Activated T-cell treated with anti-CD3 and anti-CD28 coated beads, Interleukin-2, amount 50 U/mL, for 72 hours (primary cell): ENCODE data around the gene HBZ. TPM values are rescaled to one million over a fixed set of nuclear protein-coding genes. Genes with fewer than 3 reads are reported as not detected.
"Not testable (repeated sequence)": the region's sequence is repeated elsewhere in the genome, so short reads cannot be mapped to it uniquely, and the experiment has no call there.

Source experiments
- ATAC-seq, 2 donors: fragments of 150-1000 bp; cut with Tn5 transposase; replicated peaks in 1 of 2; 2 replicates each; pipeline ENCODE4 v1.10.0; 2021; ENCODE audit warnings: moderate library complexity in 2 of 2, mild to moderate bottlenecking in 1 of 2
- DNase-seq, 2 donors: peaks; one replicate each; pipeline ENCODE4 v3.0.0; 2021 to 2022; ENCODE audit warnings: mixed read lengths in 1 of 2
- H3K27ac Mint-ChIP-seq: one replicate; pipeline ENCODE4 v1.8.0; 2022; ENCODE audit warnings: mild to moderate bottlenecking, moderate library complexity, mixed read lengths
- H3K27me3 Mint-ChIP-seq: one replicate; pipeline ENCODE4 v1.8.0; 2022; ENCODE audit warnings: low read depth, mixed read lengths
- H3K36me3 Mint-ChIP-seq, 2 donors: one replicate each; pipeline ENCODE4 v1.8.0; 2022; ENCODE audit warnings: mixed read lengths in 2 of 2, mild to moderate bottlenecking in 1 of 2; ENCODE audit not compliant: insufficient read depth in 2 of 2
- H3K4me1 Mint-ChIP-seq: one replicate; pipeline ENCODE4 v1.8.0; 2022; ENCODE audit warnings: low read depth, mixed read lengths
- H3K4me3 Mint-ChIP-seq, 2 donors: one replicate each; pipeline ENCODE4 v1.8.0; 2022; ENCODE audit warnings: mild to moderate bottlenecking in 2 of 2, mixed read lengths in 2 of 2, moderate library complexity in 2 of 2
- H3K9me3 Mint-ChIP-seq, 2 donors: one replicate each; pipeline ENCODE4 v1.8.0; 2022; ENCODE audit warnings: mixed read lengths in 2 of 2
- total RNA-seq, 2 donors: library from RNA; stranded (reverse); gene quantifications; one replicate each; pipeline ENCODE4 v1.2.3, GENCODE V29; 2022

Gene HBZ
- total RNA-seq, 2 donors from 2014 or later, result not detected

DNA sequence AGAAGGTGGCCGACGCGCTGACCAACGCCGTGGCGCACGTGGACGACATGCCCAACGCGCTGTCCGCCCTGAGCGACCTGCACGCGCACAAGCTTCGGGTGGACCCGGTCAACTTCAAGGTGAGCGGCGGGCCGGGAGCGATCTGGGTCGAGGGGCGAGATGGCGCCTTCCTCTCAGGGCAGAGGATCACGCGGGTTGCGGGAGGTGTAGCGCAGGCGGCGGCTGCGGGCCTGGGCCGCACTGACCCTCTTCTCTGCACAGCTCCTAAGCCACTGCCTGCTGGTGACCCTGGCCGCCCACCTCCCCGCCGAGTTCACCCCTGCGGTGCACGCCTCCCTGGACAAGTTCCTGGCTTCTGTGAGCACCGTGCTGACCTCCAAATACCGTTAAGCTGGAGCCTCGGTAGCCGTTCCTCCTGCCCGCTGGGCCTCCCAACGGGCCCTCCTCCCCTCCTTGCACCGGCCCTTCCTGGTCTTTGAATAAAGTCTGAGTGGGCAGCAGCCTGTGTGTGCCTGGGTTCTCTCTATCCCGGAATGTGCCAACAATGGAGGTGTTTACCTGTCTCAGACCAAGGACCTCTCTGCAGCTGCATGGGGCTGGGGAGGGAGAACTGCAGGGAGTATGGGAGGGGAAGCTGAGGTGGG lies 20.9 kb downstream of the HBZ start:
- ATAC-seq, H3K36me3 Mint-ChIP-seq, H3K9me3 Mint-ChIP-seq, DNase-seq, H3K27ac Mint-ChIP-seq, H3K4me1 Mint-ChIP-seq: not testable (repeated sequence)
- Mint-ChIP-seq H3K27me3 (peaks cover 74% of the 10 kb centered on the region), H3K4me3 (peak overlapping the region; percentile 38 to 73)

DNA sequence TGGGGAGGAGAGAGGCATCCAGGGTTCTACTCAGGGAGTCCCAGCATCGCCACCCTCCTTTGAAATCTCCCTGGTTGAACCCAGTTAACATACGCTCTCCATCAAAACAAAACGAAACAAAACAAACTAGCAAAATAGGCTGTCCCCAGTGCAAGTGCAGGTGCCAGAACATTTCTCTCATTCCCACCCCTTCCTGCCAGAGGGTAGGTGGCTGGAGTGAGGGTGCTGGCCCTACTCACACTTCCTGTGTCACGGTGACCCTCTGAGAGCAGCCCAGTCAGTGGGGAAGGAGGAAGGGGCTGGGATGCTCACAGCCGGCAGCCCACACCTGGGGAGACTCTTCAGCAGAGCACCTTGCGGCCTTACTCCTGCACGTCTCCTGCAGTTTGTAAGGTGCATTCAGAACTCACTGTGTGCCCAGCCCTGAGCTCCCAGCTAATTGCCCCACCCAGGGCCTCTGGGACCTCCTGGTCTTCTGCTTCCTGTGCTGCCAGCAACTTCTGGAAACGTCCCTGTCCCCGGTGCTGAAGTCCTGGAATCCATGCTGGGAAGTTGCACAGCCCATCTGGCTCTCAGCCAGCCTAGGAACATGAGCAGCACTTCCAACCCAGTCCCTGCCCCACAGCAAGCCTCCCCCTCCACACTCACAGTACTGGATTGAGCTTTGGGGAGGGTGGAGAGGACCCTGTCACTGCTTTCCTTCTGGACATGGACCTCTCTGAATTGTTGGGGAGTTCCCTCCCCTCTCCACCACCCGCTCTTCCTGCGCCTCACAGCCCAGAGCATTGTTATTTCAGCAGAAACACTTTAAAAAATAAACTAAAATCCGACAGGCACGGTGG lies 21.7 kb downstream of the HBZ start:
- H3K4me3 Mint-ChIP-seq, result peak overlapping the region in 1 of 2 donors; percentile 8
- ATAC-seq, H3K9me3 Mint-ChIP-seq, H3K36me3 Mint-ChIP-seq, H3K27ac Mint-ChIP-seq, DNase-seq, H3K4me1 Mint-ChIP-seq: not testable (repeated sequence)
- peaks cover 73% of the 10 kb centered on the region for H3K27me3 Mint-ChIP-seq

DNA sequence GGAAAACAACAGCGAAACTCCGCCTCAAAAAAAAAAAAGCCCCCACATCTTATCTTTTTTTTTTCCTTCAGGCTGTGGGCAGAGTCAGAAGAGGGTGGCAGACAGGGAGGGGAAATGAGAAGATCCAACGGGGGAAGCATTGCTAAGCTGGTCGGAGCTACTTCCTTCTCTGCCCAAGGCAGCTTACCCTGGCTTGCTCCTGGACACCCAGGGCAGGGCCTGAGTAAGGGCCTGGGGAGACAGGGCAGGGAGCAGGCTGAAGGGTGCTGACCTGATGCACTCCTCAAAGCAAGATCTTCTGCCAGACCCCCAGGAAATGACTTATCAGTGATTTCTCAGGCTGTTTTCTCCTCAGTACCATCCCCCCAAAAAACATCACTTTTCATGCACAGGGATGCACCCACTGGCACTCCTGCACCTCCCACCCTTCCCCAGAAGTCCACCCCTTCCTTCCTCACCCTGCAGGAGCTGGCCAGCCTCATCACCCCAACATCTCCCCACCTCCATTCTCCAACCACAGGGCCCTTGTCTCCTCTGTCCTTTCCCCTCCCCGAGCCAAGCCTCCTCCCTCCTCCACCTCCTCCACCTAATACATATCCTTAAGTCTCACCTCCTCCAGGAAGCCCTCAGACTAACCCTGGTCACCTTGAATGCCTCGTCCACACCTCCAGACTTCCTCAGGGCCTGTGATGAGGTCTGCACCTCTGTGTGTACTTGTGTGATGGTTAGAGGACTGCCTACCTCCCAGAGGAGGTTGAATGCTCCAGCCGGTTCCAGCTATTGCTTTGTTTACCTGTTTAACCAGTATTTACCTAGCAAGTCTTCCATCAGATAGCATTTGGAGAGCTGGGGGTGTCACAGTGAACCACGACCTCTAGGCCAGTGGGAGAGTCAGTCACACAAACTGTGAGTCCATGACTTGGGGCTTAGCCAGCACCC lies 22.8 kb downstream of the HBZ start:
- H3K27me3 Mint-ChIP-seq, result peaks cover 66% of the 10 kb centered on the region
- peaks cover 6% of the 10 kb centered on the region for H3K4me1 Mint-ChIP-seq
- ATAC-seq (no peak), DNase-seq (no peak)
- H3K36me3 Mint-ChIP-seq, result no peaks in the 10 kb centered on the region
- peak overlapping the region in 1 of 2 donors; percentile 12 for H3K4me3 Mint-ChIP-seq
- no peak overlapping the region for H3K27ac Mint-ChIP-seq
- no peaks in the 10 kb centered on the region for H3K9me3 Mint-ChIP-seq

DNA sequence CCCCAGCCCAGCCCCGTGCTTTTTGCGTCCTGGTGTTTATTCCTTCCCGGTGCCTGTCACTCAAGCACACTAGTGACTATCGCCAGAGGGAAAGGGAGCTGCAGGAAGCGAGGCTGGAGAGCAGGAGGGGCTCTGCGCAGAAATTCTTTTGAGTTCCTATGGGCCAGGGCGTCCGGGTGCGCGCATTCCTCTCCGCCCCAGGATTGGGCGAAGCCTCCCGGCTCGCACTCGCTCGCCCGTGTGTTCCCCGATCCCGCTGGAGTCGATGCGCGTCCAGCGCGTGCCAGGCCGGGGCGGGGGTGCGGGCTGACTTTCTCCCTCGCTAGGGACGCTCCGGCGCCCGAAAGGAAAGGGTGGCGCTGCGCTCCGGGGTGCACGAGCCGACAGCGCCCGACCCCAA lies 23.6 kb downstream of the HBZ start:
- peak in 1 of 2 donors; percentile 1 for ATAC-seq
- not testable (repeated sequence) for H3K4me1 Mint-ChIP-seq, DNase-seq, H3K27ac Mint-ChIP-seq, H3K9me3 Mint-ChIP-seq, H3K36me3 Mint-ChIP-seq
- Mint-ChIP-seq H3K4me3 (peak overlapping the region in 1 of 2 donors; percentile 54), H3K27me3 (peaks cover 58% of the 10 kb centered on the region)

DNA sequence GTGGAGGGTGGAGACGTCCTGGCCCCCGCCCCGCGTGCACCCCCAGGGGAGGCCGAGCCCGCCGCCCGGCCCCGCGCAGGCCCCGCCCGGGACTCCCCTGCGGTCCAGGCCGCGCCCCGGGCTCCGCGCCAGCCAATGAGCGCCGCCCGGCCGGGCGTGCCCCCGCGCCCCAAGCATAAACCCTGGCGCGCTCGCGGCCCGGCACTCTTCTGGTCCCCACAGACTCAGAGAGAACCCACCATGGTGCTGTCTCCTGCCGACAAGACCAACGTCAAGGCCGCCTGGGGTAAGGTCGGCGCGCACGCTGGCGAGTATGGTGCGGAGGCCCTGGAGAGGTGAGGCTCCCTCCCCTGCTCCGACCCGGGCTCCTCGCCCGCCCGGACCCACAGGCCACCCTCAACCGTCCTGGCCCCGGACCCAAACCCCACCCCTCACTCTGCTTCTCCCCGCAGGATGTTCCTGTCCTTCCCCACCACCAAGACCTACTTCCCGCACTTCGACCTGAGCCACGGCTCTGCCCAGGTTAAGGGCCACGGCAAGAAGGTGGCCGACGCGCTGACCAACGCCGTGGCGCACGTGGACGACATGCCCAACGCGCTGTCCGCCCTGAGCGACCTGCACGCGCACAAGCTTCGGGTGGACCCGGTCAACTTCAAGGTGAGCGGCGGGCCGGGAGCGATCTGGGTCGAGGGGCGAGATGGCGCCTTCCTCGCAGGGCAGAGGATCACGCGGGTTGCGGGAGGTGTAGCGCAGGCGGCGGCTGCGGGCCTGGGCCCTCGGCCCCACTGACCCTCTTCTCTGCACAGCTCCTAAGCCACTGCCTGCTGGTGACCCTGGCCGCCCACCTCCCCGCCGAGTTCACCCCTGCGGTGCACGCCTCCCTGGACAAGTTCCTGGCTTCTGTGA lies 24.3 kb downstream of the HBZ start, which contains the start of gene HBA1:
Gene HBA1 (plus strand): TSS at position 204 of the 906 bp plus-strand sequence. CDS start 37 bp downstream, at position 241.
- DNase-seq, H3K36me3 Mint-ChIP-seq, H3K4me1 Mint-ChIP-seq, H3K27ac Mint-ChIP-seq, H3K9me3 Mint-ChIP-seq: not testable (repeated sequence)
- peak; percentile 56 to 58 for ATAC-seq
- Mint-ChIP-seq H3K4me3 (peak within 1 kb of the TSS in 1 of 2 donors; percentile 54), H3K27me3 (peaks cover 53% of the 10 kb centered on the region)

DNA sequence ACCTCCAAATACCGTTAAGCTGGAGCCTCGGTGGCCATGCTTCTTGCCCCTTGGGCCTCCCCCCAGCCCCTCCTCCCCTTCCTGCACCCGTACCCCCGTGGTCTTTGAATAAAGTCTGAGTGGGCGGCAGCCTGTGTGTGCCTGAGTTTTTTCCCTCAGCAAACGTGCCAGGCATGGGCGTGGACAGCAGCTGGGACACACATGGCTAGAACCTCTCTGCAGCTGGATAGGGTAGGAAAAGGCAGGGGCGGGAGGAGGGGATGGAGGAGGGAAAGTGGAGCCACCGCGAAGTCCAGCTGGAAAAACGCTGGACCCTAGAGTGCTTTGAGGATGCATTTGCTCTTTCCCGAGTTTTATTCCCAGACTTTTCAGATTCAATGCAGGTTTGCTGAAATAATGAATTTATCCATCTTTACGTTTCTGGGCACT lies 25.0 kb downstream of the HBZ start:
- Mint-ChIP-seq H3K4me3 (peak overlapping the region; percentile 32 to 52), H3K4me1 (no peaks in the 10 kb centered on the region), H3K27me3 (peaks cover 50% of the 10 kb centered on the region), H3K36me3 (no peaks in the 10 kb centered on the region), H3K9me3 (no peaks in the 10 kb centered on the region), H3K27ac (no peak overlapping the region)
- DNase-seq (no peak), ATAC-seq (no peak)

DNA sequence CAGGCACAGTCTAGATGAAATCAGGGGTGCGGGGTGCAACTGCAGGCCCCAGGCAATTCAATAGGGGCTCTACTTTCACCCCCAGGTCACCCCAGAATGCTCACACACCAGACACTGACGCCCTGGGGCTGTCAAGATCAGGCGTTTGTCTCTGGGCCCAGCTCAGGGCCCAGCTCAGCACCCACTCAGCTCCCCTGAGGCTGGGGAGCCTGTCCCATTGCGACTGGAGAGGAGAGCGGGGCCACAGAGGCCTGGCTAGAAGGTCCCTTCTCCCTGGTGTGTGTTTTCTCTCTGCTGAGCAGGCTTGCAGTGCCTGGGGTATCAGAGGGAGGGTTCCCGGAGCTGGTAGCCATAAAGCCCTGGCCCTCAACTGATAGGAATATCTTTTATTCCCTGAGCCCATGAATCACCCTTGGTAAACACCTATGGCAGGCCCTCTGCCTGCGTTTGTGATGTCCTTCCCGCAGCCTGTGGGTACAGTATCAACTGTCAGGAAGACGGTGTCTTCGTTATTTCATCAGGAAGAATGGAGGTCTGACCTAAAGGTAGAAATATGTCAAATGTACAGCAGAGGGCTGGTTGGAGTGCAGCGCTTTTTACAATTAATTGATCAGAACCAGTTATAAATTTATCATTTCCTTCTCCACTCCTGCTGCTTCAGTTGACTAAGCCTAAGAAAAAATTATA lies 25.7 kb downstream of the HBZ start:
- H3K9me3 Mint-ChIP-seq, result no peaks in the 10 kb centered on the region
- no peaks in the 10 kb centered on the region for H3K4me1 Mint-ChIP-seq
- peaks cover 49% of the 10 kb centered on the region for H3K27me3 Mint-ChIP-seq
- DNase-seq (no peak), ATAC-seq (no peak)
- peak overlapping the region; percentile 32 to 52 for H3K4me3 Mint-ChIP-seq
- H3K36me3 Mint-ChIP-seq, result no peaks in the 10 kb centered on the region
- H3K27ac Mint-ChIP-seq, result no peak overlapping the region

DNA sequence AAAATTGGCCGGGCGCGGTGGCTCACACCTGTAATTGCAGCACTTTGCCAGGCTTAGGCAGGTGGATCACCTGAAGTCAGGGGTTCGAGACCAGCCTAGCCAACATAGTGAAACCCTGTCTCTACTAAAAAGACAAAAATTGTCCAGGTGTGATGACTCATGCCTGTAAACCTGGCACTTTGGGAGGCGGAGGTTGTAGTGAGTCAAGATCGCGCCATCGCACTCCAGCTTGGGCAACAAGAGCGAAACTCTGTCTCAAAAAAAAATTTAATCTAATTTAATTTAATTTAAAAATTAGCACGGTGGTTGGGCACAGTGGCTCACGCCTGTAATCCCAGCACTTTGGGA lies 26.2 kb downstream of the HBZ start:
- no peaks in the 10 kb centered on the region for H3K4me1 Mint-ChIP-seq
- H3K9me3 Mint-ChIP-seq, result no peaks in the 10 kb centered on the region
- DNase-seq (no peak), ATAC-seq (no peak)
- H3K36me3 Mint-ChIP-seq, result no peaks in the 10 kb centered on the region
- peaks cover 44% of the 10 kb centered on the region for H3K27me3 Mint-ChIP-seq
- H3K27ac Mint-ChIP-seq, result no peak overlapping the region
- H3K4me3 Mint-ChIP-seq, result no peak overlapping the region

DNA sequence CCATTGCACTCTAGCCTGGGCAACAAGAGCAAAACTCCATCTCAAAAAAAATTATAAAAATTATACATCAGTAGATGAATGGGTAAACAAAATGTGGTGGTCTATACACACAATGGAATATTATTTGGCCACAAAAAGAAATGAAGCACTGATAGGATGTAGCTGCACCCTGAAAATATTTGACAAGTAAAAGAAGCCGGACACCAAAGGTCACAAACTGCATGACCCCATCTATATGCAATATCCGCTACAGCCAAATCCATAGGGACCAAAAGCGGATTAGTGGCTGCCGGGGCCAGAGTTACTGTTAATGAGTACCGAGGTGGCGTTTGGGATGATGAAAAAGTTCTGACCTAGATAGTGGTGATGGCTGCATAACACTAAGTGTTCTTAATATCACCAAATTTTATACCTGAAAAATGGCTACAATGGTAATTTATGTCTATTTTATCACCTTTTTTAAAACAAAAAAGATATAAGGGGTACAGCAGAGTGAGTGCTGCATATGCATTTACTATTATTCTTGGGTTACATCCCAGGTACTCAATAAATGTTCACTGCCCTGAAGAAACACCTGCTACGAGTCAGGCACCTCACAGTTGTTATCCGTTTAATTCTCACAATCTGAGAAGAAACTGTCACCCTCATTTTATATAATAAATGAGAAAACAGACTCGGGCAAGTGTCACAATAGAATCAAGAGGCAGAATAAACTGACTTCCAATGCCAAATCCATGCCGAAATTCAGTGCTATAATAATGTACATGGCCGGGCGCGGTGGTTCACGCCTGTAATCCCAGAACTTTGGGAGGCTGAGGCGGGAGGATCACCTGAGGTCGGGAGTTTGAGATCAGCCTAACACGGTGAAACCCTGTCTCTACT lies 27.0 kb downstream of the HBZ start:
- no peaks in the 10 kb centered on the region for H3K36me3 Mint-ChIP-seq
- no peaks in the 10 kb centered on the region for H3K9me3 Mint-ChIP-seq
- peaks cover 36% of the 10 kb centered on the region for H3K27me3 Mint-ChIP-seq
- DNase-seq (no peak), ATAC-seq (no peak)
- H3K4me1 Mint-ChIP-seq, result no peaks in the 10 kb centered on the region
- no peak overlapping the region for H3K27ac Mint-ChIP-seq
- peak overlapping the region; percentile 59 to 67 for H3K4me3 Mint-ChIP-seq

DNA sequence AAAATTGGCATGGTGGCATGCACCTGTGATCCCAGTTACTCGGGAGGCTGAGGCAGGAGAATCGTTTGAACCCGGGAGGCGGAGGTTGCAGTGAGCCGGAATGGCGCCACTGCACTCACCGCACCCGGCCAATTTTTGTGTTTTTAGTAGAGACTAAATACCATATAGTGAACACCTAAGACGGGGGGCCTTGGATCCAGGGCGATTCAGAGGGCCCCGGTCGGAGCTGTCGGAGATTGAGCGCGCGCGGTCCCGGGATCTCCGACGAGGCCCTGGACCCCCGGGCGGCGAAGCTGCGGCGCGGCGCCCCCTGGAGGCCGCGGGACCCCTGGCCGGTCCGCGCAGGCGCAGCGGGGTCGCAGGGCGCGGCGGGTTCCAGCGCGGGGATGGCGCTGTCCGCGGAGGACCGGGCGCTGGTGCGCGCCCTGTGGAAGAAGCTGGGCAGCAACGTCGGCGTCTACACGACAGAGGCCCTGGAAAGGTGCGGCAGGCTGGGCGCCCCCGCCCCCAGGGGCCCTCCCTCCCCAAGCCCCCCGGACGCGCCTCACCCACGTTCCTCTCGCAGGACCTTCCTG lies 27.7 kb downstream of the HBZ start, which contains the start of gene HBQ1:
Gene HBQ1 (plus strand): TSS at position 359 of the 575 bp plus-strand sequence. CDS start 28 bp downstream, at position 387.
- Mint-ChIP-seq H3K4me1 (no peaks in the 10 kb centered on the region), H3K4me3 (peak within 1 kb of the TSS; percentile 59 to 72), H3K27ac (no peak within 1 kb of the TSS), H3K27me3 (peaks cover 29% of the 10 kb centered on the region), H3K36me3 (no peaks in the 10 kb centered on the region), H3K9me3 (no peaks in the 10 kb centered on the region)
- DNase-seq (peak; percentile 47 to 67), ATAC-seq (peak; percentile 24 to 26)
